Fibroblast of pulmonary artery (primary cell): ENCODE measurements around the gene KCNMA1.
A peak's percentile ranks its signal among the peaks of the same experiment; 100 is the strongest.

Experiments
- DNase-seq: peaks from one replicate; pipeline ENCODE4 v3.0.0-alpha.2; 2010; ENCODE audit warnings: low read depth
- H3K4me3 ChIP-seq: replicated peaks from 2 replicates; pipeline ENCODE4 v1.5.1; 2011; ENCODE audit warnings: low read depth, mild to moderate bottlenecking, control low read depth, low read length, moderate library complexity
- CTCF ChIP-seq: IDR thresholded peaks from 2 replicates; pipeline ENCODE4 v1.5.1; 2011; ENCODE audit warnings: mild to moderate bottlenecking, control low read depth, low read length, inconsistent platforms; ENCODE audit errors: missing control alignments

Gene KCNMA1

DNA sequence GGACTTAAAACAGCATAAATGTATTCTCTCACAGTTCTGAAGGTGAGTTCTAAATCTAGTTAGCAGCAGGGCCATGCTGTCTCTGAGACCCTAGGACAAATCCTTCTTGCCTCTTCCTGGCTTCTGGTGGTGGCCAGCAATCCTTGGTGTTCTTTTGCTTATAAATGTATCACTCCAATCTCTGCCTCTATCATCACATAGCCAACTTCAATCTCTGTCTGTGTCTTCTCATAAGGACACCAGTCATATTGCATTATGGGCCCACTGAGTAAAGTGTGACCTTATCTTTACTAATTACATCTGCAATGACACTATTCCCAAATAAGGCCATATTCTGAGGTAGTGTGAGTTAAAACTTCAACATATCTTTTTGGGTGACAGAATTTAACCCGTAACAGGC, 778.9 kb downstream of the KCNMA1 start:
- no peak for TF ChIP-seq CTCF
- no peak for DNase-seq
- no peak overlapping the region for H3K4me3 ChIP-seq

DNA sequence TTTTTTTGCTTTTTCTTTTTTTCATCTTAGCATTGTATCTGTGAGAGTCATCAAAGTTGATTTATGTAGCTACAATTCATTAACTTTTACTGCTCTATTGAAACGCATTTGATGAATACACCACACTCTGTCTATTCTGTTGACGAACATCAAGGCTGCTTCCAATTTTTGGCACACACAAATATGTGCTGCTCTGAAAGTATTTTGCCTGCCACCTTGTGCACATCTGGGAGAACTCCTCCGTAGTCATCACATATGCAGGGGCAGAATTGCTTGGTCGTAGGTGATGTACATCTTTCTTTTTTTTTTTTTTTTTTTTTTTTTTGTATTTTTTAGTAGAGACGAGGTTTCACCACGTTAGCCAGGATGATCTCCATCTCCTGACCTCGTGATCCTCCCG, 796.8 kb downstream of the KCNMA1 start:
- DNase-seq, result no peak
- TF ChIP-seq CTCF, result no peak
- no peak overlapping the region for H3K4me3 ChIP-seq

DNA sequence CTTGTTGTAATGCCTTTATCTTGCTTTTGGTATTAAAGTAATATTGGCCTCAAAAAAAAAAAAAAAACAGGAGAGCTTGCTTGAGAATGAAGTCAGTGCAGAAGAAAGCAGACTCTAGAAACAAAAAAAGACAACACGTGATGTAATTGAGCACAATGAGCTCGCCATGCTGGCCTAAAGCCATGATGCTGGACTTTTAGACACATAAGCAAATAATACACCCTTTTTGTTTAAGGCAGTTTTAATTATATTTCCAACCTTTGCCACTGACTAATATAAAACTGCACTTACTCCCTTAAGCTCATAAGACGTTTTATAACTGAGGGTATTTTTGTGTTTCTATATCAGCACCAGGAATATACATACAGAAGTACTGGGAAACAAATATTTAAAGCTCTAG, 798.3 kb downstream of the KCNMA1 start:
- peak; percentile 1 for DNase-seq
- no peak overlapping the region for H3K4me3 ChIP-seq
- TF ChIP-seq CTCF, result no peak

DNA sequence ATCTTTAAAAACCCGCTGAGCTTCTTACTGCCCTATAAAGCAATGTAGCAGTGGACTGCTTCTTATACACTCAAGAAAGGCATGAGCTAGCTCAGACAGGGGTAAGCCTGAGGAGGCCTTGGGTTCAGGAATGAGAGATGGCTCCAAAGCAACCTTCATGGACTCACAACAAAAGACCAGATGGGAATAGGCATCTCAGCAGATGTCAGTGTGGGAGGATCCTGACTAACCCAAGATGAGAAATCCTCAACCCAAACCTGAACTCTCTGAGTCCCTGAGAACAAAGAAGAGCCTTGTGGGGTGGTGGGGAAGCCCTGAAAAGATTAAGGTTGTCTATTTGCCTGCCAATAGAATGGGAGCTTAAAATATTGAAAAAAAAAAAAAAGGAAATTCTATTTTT, 807.4 kb downstream of the KCNMA1 start:
- no peak for DNase-seq
- TF ChIP-seq CTCF, result no peak
- no peak overlapping the region for H3K4me3 ChIP-seq

DNA sequence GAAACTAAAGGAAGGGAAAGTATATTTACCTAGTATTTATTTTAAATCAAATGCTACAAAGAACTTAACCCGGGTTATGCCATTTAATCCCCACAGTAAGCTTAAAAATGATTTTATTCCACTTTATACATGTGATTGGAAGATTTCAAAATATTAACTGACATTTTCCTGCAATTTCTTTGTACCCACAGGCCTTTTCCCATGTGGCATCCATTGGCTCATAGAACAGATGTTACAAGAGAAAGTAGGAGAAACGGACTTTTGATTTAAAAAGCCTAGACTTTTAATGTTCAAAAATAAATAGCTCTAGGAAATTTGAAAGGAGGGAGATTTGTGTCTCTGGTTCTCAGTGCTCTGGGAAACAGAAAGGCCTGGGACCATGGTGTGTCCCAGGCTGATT, 807.9 kb downstream of the KCNMA1 start:
- DNase-seq, result no peak
- H3K4me3 ChIP-seq, result no peak overlapping the region
- TF ChIP-seq CTCF, result no peak
